Heart left ventricle (tissue), 13 donors: ENCODE data around the gene CDKN3.

Experiments
- POLR2A ChIP-seq, 2 donors: fragments of 450-650 bp; IDR thresholded peaks; one replicate each; pipeline ENCODE4 v1.6.1; 2017; ENCODE audit warnings: antibody characterized with exemption in 2 of 2, mild to moderate bottlenecking in 2 of 2, moderate library complexity in 2 of 2
- TF ChIP-seq, protein P1 (sequence below), 12 donors: fragments of 200-600 bp; sonication (generic) in 4 of 12; IDR thresholded peaks; one replicate each; pipeline versions ENCODE4 v1.5.0 to v1.8.0; 2018 to 2022; ENCODE audit warnings: antibody characterized with exemption in 12 of 12, mild to moderate bottlenecking in 5 of 12
- donor health status: ischemic (EF 13 %, LVEDD 7.1; RV severe dilation, severe dysfunction).
- donor health status: DM: no; HTN: yes; CAD: no.
- donor health status: DM: no; HTN: no; CAD: no.
- donor health status: ischemic (EF 25% LVEDD 6.9; RV normal size, moderate dysfunction).
- donor health status: ischemic (EF 25% LVEDD 5.7; RV mildly dilated, moderate dysfunction).
- donor health status: ischemic (EF 35%, LVEDD 5.7; RV mildly dilated, moderate dysfunction).
- donor health status: nonischemic (EF 11% LVEDD 7.7; RV severe dilation, severe dysfunction).
- donor health status: DM: yes; HTN: yes; CAD: no.
- donor health status: PGD.
- donor health status: ischemic (EF 29% LVEDD 5.4; RV normal size, mild dysfunction).
- donor health status: nonischemic (EF 23%, LVEDD 6.1; RV moderate dilation, normal function).

GRCh38 chr14:54353266-54353665, 43.5 kb upstream of the CDKN3 start:
- TF ChIP-seq, protein P1, sequence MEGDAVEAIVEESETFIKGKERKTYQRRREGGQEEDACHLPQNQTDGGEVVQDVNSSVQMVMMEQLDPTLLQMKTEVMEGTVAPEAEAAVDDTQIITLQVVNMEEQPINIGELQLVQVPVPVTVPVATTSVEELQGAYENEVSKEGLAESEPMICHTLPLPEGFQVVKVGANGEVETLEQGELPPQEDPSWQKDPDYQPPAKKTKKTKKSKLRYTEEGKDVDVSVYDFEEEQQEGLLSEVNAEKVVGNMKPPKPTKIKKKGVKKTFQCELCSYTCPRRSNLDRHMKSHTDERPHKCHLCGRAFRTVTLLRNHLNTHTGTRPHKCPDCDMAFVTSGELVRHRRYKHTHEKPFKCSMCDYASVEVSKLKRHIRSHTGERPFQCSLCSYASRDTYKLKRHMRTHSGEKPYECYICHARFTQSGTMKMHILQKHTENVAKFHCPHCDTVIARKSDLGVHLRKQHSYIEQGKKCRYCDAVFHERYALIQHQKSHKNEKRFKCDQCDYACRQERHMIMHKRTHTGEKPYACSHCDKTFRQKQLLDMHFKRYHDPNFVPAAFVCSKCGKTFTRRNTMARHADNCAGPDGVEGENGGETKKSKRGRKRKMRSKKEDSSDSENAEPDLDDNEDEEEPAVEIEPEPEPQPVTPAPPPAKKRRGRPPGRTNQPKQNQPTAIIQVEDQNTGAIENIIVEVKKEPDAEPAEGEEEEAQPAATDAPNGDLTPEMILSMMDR (IDR thresholded peaks at IDR 0.05): no peak
- no peak for TF ChIP-seq POLR2A (IDR thresholded peaks at IDR 0.05)
